D341Med (cell line): ENCODE measurements around the gene SH3GL1.
A peak's percentile ranks its signal among the peaks of the same experiment; 100 is the strongest.

Source experiments
- DNase-seq: peaks from one replicate; pipeline ENCODE4 v3.0.0; 2012; ENCODE audit warnings: low spot score

The SH3GL1 gene

DNA sequence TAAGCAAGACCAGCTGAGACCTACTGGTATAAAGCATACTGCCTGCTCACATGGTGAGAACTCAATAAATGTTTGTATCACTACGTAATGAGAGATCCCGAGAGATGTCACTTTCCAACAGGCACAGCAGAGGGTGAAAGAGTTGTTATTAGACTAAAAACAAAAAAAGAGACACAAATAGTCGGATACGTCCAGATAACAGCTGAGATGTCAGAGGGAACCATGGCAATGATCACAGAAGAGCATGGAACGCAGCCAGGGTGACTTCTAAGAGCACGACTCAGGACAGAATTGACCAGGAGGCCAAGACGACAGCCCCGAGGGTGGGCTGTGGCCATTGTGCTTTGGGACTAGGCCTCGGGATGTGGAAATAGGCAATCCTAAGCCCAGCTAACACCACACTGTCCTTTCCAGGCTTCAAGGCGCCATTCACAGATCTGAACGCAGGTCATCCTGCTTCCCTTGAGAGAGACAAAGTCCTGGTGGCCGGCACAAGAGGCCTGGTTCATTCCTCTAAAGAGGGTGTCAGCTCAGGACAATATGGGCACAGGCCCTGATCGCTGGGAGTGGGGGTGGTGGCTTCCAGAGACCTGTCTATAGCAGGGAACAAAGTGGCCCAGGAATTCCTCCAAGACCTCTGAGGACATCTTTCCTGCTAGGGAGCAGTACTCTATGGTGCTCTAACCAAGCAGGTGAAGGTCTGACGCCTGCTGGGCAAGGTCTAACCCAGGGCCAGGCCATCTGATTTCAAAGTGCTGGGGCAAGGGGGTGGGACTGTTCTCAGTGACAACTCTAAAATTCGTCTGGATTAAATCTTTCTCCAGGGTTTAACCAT, 3.2 kb downstream of the SH3GL1 start:
- DNase-seq, result no peak

DNA sequence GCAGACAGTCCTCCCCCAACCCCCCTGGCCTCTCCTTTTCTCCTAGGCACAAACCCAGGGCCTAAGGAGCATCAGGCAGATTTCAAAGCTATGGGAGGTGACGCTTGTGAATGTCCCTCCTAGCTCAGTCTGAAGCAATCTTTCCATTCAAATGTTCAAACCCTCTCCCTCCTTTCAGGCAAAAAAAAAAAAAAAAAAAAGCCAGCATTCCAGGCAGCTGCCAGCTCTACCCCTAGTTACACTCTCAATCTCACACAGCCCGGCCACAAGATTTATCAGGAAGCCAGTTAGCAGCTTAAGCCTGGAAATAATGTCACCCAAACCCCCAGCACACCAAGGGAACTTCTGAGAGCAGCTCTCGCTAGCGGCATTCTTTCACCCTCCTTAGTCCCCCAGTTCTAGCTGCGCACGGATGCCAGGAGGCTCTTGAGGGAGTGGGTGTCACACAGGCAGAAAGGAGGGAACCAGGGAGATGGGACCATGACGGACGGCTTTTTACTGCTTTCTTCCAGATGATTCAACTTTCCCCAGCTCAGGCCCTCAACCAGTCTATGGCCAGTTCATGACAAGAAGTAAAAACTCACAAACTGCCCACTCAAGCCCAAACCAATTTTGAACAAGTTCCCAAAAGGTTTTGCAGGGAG, 6.3 kb downstream of the SH3GL1 start:
- peak; percentile 25 for DNase-seq

DNA sequence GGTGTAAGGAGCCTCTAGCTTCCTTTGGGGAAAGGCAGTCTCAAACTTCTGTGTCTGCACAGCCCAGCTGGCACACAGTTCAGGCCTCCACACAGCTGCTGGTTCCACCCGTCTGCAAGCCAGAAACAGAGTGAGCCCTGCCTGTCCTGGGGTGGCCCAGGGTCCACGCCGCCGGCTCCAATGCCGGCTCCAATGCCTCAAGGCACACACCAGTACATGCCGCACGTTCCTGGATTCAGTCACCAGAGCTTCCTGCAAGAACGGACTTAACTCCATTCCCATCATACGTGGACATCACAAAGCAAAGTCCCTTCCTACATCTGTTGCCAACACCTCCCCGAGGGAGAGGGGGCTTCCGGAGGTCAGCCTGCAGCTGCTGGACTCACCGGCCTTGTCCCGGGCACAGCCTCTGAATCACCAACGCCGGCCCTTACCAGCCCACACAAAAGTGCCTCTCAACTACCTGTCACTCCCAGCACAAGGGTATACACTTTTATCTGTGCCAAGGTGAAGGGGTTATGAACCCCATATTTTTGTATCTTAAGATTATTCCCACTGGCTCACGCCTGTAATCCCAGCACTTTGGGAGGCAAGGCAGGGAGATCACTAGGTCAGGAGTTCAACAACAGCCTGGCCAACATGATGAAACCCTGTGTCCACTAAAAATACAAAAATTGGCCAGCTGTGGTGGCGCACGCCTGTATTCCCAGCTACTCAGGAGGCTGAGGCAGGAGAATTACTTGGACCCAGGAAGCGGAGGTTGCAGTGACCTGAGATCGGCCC, 8.5 kb downstream of the SH3GL1 start:
- peak; percentile 15 for DNase-seq

DNA sequence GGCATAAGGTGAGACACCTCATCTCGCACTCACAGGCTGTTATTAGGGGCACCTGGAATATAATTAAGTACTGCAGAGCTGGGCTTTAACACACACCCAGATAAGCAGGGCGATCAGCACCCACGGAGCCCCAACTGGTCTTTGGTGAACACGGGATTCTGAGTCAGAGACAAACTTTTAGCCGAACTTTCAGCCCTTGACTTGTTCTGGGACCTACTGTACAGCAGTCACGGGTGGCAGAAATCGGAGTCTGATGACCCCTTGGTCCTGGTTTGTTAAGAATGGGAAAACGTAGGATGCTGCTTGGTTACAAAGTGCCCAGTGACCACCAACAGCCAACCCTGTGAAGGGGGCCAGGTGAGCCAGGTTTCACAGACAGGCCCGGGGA, 9.0 kb downstream of the SH3GL1 start:
- no peak for DNase-seq

DNA sequence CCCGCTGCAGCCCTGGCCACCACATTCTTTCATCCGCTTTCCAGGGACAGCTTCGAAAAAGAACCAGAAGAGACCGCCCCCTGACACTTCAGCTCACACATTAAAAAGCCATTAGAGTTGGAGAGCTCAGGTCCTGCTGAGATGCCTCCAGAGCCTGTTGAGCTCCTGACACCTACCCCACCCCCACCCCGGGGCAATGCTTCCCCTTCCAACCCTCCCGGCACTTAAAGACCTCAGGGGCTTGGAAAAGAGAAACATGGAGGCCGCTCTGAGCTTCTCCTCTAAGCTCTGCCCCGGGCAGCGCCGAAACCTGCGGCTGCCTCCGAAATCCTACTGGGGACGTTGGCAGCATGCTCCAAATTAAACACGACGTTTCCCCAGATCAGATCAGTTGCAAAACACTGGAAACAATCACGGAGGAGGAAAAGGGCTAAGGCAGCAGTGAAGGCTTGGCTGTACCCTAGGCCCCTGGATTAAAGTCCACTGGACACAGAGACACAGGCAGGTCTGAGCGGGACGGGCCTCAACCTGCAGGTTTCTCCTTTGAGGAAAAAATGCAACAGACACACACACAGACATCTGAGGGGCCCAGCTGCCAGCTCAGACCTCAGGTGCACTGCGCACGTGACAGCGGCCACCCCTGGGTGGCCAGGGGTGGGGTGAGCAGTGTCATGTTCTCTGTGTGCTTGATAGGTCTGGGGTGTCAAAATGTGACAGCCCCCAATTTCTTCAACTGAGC, 9.6 kb downstream of the SH3GL1 start:
- peak; percentile 37 for DNase-seq

DNA sequence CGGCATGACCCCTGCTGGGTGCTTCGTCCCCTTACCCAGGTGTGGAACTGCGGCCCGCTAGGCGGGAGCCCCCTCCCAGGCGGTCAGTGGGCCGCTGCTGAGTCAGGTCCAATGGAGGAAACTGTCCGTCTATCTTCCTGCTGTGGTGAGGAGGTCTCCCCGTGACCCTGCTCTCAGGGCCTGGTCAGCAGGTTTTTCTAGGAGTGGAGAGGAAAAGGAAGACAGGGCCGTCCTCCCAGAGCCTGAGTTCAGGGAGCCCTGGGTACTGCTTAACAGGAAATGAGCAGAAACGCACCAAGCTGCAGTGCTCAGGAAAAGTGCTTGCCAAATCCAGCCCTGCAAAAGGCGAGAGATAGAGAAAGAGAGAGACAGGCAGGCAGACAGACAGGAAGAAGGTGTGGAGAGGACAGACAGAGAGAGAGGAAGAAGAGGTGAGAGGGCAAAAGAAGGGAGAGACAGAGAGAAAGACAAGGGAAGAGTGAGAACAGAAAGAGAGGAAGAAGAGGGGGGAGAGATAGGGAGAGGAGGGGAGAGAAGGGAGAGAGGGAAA, 10.3 kb downstream of the SH3GL1 start:
- no peak for DNase-seq

DNA sequence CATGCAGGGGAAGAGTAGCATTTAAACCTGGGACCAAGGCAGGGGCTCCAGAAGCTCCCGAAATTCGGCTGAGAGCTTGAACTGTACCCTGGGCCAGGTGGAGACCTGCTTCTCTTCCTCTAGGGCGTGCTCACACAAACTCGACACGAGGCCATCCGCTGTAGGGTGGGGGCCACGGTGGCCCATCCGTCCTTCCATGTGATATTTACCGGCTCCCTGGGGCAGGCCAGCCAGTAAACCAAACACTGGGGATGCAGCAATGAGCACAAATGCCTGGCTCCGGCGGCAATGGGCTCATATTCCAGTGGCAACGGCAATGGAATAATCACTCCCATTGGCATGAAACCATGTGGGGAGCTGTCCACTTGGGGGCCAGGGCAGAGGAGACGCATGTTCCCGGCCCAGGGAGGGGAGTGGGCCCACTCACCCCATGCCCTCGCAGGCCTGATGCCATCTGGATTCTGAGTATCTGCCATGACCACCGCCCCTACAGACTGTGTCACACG, 10.8 kb downstream of the SH3GL1 start:
- peak; percentile 27 for DNase-seq

DNA sequence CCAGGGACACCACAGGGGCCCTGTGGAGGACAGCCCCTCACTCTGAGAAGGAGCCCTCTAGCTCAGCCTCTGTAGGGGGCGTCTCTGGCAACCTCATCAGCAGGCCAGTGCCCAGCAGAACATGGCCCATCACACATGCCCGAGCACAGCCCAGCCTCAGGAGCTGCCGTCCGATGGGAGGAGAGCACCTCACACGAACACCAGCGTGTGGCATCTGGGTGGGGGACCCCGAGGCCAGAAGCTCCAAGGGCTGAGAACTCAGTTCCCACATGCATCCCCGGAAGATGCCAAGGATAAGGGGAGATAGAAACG, 11.3 kb downstream of the SH3GL1 start:
- DNase-seq, result peak; percentile 19

DNA sequence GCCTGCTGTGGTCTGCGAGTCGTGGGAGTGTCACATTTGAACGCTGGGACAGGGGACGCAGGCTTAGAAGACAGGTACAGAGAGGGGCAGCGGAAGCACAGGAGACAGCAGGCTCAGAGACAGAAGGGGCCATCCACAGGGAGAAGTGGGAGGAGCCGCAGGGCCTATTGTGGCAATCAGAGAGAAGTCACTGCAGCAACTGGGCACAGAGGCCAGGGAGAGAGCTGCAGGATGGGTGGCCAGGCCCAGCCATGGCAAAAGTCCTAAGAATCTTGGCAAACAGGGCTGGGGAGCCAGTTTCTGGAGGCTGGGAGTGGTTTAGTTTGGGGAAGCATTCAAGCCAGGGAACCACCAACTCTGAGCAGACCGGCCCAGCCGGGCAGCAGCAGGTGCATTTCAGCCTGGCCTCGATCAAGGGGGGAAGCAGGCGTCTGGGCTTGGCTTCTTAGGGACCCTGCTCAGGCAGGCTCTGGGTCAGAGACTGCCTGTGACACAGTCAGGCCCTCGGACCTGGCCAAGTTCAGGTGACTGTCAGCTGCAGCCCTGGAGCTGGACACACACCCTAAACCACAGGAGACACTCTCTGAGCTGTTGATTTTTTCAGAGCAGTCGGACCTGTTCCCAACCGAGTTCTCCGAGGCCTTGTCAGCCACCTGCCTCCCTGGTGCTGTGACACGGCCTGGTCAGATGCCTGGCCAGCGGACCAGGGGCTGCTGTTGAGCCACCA, 11.8 kb downstream of the SH3GL1 start:
- DNase-seq, result no peak

DNA sequence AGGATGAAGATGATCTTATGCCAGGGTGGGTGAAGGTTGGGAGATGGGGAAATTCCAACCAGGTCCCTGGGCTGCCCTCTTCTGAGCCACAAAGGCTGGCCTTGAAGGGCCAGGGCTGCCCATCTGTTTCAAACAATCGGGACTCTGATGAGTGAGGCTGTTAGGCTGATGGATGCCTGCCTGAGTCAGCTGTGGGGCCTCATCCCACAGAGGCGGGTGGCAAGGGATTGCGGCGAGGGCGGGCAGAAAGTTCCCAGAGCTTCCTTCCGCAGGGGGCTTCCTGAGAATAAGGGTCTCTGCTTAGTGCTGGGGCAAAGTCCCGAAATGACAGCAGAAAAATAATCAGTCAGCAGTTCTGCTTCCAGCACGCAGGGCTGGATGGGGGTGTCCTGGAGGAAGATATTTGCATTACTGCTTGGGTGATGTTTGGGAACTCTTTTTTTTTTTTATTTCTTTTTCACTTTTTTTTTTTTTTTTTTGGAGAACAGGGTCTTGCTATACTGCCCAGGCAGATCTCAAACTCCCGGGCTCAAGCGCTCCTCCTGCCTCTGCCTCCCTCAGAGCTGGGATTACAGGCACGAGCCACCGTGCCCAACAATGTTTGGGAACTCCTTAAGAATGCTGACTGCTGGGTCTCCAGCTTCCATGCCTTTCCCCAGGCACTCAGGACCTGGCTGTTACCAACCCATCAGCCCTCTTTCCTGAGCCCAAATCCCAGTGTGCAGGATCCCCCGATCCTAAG, 14.1 kb downstream of the SH3GL1 start:
- no peak for DNase-seq

DNA sequence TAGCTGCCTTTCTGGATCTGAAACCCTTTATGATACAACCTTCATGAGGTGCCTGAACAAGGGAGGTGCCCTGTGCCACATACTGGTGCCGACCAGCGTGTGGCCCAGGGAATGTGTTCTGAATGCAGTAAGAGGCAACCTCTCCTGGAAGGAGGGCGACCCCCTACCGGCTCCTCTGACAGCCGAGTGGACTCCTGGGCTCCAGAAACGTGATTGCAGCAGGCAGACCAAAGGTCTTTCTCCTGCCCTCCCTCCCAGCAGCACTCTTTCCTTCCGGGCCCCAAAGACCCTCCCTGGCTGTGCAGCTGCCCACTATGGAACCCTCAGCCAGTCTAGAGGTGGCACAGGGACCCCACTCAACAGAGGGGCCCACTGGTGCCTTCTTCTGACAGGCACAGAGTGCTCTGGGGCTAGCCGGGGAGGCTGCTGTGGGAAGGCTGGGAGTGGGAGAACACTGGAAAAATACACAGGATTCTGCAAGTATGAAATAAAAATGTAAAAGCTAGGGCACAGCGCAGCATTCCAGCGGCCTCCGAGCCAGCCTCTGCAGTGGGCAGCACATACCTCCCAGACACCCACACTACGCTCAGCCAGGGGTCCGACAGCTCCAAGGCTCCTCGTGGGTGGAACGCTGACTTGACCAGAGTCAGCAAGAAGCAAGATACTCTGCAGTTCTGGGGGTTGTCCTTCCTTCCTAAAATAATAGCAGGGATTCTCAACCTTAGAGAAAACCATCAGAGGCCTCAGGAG, 14.9 kb downstream of the SH3GL1 start:
- DNase-seq, result no peak

DNA sequence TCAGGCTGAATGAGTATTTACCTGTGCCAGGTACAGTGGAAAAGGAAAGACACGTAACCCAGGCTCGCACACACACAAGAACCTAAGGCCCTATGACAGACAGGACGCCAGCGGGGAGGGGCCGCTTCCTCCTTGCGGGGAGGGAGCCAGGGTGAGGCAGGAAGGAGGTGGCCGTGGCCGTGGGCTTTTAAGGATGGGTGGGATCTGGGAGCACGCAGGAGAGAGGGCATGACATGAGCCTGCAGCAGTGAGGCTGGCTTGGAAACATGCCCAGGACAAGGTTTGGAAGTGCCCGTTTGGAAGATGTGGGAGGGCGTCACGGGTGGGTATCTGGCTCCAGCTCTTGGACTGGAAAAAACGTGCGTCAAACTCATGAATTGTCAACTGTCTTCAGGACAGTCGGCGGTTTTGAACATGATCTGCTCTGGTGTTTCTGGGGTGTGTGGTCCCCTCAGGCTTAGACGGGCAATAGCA, 20.1 kb downstream of the SH3GL1 start:
- DNase-seq, result no peak

DNA sequence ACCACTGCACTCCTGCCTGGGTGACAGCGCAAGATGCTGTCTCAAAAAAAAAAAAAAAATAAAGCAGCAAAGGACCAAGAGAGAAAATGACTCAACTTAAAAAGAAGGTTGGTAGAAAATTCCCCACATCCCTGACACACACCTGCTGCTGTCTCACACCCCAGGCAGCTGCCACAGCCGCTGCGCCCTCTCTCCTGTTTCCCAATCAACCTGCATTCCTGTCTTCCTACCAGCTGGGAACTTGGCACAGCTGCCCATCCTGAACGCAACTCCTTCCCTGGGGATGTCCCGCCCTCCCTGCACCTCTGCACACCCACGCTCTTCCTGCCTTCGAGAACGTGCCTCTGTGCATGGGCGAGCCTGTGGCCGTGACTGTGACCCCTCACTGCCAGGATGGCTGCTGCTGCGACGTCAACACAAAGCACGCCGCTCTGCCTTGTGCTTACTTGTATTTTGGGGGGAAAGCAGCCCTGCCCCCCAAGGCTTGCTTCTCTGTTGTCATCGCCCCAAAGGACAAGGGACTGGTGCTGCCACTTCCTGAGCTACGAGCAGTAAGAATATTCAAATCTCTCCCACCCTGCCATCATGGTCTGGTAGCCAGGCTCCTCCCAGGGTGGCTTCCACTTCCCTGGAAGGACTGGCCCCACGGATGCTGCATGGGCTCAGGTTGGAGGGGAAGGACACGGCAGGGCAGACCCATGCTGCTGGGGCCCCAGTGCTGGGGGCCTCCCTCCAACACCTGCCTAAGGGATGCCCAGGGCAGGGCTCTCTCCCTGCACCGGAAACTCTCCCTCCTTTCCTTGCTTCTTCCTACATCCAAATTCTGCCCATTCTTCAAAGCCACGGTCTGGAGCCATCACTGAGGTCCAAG, 20.7 kb downstream of the SH3GL1 start:
- no peak for DNase-seq

DNA sequence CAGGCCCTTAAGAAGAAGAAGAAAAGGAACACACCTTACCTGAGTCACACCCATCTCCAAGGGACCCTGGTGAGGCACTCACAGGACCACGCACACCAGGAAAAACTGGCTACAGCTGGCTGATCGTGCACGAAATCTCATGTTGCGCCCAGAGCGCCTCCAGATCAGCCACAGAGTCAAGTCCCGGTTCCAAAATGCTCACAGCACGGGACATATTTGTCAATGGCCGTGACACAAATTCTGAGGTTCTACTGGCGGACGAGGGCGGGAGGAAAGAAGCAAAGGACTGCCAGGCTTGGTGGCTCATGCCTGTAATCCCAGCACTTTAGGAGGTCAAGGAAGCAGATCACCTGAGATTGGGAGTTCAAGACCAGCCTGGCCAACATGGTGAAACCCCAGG, 21.5 kb downstream of the SH3GL1 start:
- no peak for DNase-seq

DNA sequence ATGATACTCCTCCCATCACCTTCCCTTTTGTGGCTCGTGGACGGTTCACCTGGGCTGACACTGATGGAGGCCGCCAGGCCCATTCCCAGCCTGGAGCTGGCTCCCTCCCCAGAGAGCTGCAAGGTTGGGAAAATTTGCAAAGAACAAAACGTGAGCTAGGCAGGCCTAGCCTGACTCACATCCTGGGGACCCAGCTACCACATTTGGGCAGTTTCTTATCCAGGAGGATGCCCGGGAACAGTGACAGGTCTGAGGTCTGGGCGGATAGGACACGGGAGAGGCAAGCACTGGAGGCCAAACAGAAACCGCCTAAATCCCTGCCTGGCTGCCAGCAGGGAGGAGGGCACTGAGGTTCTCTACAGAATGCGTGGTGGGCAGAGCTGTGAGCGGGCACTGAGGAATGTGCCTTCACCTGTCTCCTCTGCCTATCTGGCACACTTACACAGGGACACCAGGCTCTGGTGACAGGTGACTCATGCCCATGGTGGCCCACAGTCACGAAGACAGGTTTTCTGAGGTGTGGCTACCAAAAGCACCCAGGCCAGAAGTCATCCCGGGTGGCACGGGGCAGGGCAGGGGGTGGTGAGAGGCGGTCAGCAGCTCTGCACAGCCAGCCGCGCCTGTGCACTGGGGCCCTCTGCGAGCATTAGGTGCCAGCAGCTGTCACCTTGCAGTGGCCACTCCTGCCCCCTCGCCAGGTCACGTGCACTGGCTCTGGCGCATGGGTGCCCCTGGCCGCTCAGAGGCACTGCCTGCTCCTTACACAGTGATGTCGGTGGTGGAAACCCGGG, 23.2 kb downstream of the SH3GL1 start:
- DNase-seq, result no peak

DNA sequence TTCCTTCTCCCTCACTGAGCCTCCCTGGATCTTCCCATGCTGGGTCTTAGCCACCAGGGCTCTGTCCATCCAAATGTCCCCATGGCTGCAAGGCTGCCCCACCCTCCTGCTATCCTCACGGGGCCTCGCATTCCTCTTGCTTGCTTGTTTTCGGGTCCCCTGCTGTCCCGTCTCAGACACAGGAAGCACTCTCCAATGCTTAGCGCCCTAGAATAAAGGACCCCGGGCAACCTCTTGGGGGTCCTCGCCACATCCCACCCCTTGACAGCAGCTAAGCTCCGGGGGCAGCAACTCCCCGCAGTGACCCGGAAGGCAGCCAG, 23.7 kb downstream of the SH3GL1 start:
- DNase-seq, result no peak

DNA sequence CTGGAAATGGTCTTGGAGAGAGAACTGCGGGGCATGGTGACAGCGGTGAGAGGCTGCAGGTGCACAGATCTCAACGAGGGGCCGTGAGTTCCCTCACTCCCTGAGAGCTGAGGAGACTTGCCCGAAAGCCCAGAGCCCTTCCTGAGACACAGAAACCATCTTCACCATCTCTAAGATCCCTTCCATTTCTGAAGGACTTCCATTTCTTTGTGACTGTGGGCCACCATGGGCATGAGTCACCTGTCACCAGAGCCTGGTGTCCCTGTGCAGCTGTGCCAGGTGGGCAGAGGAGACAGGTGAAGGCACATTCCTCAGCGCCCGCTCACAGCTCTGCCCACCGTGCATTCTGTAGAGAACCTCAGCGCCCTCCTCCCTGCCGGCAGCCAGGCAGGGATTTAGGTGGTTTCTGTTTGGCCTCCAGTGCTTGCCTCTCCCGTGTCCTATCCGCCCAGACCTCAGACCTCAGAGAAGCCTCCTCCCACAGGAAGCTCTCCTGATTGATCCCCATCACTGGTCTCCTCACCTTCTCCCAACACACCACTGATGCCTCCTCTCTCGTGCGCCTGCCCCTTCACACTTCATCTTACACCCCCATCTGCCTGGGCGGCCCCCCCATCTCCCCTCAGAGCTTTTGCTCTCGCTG, 24.2 kb downstream of the SH3GL1 start:
- no peak for DNase-seq
